IPS-NIHi7 (cell line): ENCODE results near the gene FAT2.
A peak's percentile ranks its signal among the peaks of the same experiment; 100 is the strongest.
"Not testable (repeated sequence)": the region's sequence is repeated elsewhere in the genome, so short reads cannot be mapped to it uniquely, and the experiment has no call there.

Experiments used
- DNase-seq: peaks from one replicate; pipeline ENCODE4 v3.0.0; 2012; ENCODE audit warnings: mixed read lengths; ENCODE audit errors: extremely low spot score

The FAT2 gene

GRCh38 chr5:151612689-151613427 is 21.7 kb upstream of the FAT2 start:
- peak; percentile 30 for DNase-seq

- DNase-seq, result no peak
Measured at GRCh38 chr5:151611127-151611775, 20.1 kb upstream of the FAT2 start.

GRCh38 chr5:151608522-151608921 is 17.4 kb upstream of the FAT2 start:
- DNase-seq, result no peak

GRCh38 chr5:151607304-151607703 is 16.2 kb upstream of the FAT2 start:
- DNase-seq, result no peak

GRCh38 chr5:151605559-151605958 is 14.4 kb upstream of the FAT2 start:
- no peak for DNase-seq

GRCh38 chr5:151602806-151603205 is 11.7 kb upstream of the FAT2 start:
- no peak for DNase-seq

- no peak for DNase-seq
Measured at GRCh38 chr5:151601391-151601790, 10.3 kb upstream of the FAT2 start.

GRCh38 chr5:151600069-151600665 is 9.0 kb upstream of the FAT2 start:
- DNase-seq, result no peak

GRCh38 chr5:151598984-151599383 is 7.9 kb upstream of the FAT2 start:
- no peak for DNase-seq

- DNase-seq, result no peak
Measured at GRCh38 chr5:151598549-151598948, 7.4 kb upstream of the FAT2 start.

GRCh38 chr5:151597749-151598148 is 6.6 kb upstream of the FAT2 start:
- peak; percentile 48 for DNase-seq

GRCh38 chr5:151596828-151597539 is 5.9 kb upstream of the FAT2 start:
- DNase-seq, result peak; percentile 84

- no peak for DNase-seq
Measured at GRCh38 chr5:151595411-151595826, 4.3 kb upstream of the FAT2 start.

- DNase-seq, result no peak
Measured at GRCh38 chr5:151592855-151593408, 1.8 kb upstream of the FAT2 start.

GRCh38 chr5:151589878-151590570 is 1.1 kb downstream of the FAT2 start:
- no peak for DNase-seq

- DNase-seq, result no peak
Measured at GRCh38 chr5:151587796-151588555, 3.2 kb downstream of the FAT2 start.

- DNase-seq, result no peak
Measured at GRCh38 chr5:151585970-151586369, 5.2 kb downstream of the FAT2 start.

- DNase-seq, result not testable (repeated sequence)
Measured at GRCh38 chr5:151585344-151585743, 5.8 kb downstream of the FAT2 start.

- DNase-seq, result no peak
Measured at GRCh38 chr5:151584057-151584937, 6.8 kb downstream of the FAT2 start.
